Hippocampal formation (tissue), 2 donors: ENCODE data around the gene MAP7D1.
"Not testable (repeated sequence)": the region's sequence is repeated elsewhere in the genome, so short reads cannot be mapped to it uniquely, and the experiment has no call there.

ENCODE experiments used
- DNase-seq, 2 donors: peaks; one replicate each; lab custom pipeline; 2025; lab: John Stamatoyannopoulos, UW

Gene MAP7D1

GRCh38 chr1:36203554-36204346 lies 47.8 kb downstream of the MAP7D1 start:
- DNase-seq, result peak; percentile 59 to 71

GRCh38 chr1:36204347-36204909 lies 48.5 kb downstream of the MAP7D1 start:
- DNase-seq, result no peak

- no peak for DNase-seq
Measured at GRCh38 chr1:36206323-36206858, 50.4 kb downstream of the MAP7D1 start.

- DNase-seq, result peak in 1 of 2 donors; percentile 19
Measured at GRCh38 chr1:36207339-36207738, 51.4 kb downstream of the MAP7D1 start.

DNA sequence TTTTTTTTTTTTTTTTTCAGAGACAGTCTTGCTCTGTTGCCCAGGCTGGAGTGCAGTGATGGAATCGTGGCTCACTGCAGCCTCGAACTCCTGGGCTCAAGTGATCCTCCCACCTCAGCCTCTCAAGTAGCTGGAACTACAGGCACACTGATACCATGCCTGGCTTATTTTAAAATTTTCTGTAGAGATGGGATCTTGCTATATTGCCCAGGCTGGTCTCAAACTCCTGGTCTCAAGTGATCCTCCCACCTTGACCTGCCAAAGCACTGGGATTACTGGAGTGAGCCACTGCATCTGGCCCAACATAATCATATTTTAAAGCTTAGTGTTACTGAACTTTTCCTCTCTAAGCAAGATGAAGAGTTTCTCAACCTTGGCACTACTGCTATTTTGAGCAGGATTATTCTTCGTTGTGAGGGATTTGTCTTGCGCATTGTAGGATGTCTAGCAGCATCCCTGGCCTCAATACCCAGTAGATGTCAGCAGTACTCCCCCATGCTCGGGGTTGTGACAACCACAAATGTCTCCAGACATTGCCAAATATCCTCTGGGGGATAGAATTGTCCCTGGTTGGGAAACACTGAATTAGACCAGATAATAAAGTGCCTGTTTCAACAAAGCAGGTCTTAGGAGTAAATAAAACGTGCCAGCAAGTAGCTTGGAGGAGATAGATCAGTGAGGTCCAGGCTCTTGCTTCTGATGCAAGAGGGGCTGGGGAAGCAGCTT lies 53.2 kb downstream of the MAP7D1 start:
- DNase-seq, result no peak

GRCh38 chr1:36211307-36211706 lies 55.3 kb downstream of the MAP7D1 start:
- no peak for DNase-seq

- DNase-seq, result no peak
Measured at GRCh38 chr1:36211841-36212240, 55.9 kb downstream of the MAP7D1 start.

GRCh38 chr1:36212782-36213181 lies 56.8 kb downstream of the MAP7D1 start:
- no peak for DNase-seq

- DNase-seq, result peak; percentile 32 to 50
Measured at GRCh38 chr1:36217670-36218069, 61.7 kb downstream of the MAP7D1 start.

GRCh38 chr1:36221901-36222300 lies 65.9 kb downstream of the MAP7D1 start:
- DNase-seq, result not testable (repeated sequence)

- no peak for DNase-seq
Measured at GRCh38 chr1:36222481-36223380, 66.8 kb downstream of the MAP7D1 start.

DNA sequence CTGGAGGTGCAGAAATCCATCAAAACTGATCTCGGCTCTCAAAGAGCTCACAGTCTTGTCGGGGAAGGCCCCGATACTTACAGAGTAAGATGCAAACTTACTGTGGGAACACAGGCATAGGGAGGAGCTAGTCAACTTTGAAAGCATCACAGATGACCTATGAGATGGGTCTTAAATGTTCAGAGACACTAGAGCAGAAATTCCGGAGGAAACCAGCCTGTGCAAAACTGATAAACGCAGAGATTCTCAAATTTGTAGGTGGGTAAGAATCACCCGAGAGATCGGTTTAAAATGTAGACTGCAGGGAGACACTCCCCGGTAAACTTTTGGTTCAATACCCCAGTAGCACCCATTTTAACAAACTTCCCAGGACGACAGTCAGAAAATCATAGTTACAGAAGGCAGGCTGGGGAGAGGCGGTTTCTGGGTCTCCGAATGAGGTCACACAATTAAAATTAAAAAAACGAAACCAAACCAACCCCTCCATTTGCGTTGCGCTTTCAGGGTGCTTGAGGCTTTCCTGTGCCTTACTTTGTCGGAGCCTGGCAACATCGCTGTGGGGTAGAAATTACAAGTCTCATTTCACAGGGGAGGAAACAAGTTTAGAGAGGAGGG lies 67.5 kb downstream of the MAP7D1 start:
- DNase-seq, result no peak

GRCh38 chr1:36223996-36224536 lies 68.1 kb downstream of the MAP7D1 start, which contains the start of gene THRAP3:
Gene THRAP3, plus strand, starts transcription at chr1:36224443. Its CDS starts 58,121 bp downstream, at chr1:36282564.
- peak; percentile 99 for DNase-seq

- no peak for DNase-seq
Measured at GRCh38 chr1:36224537-36225282, 68.8 kb downstream of the MAP7D1 start.

DNA sequence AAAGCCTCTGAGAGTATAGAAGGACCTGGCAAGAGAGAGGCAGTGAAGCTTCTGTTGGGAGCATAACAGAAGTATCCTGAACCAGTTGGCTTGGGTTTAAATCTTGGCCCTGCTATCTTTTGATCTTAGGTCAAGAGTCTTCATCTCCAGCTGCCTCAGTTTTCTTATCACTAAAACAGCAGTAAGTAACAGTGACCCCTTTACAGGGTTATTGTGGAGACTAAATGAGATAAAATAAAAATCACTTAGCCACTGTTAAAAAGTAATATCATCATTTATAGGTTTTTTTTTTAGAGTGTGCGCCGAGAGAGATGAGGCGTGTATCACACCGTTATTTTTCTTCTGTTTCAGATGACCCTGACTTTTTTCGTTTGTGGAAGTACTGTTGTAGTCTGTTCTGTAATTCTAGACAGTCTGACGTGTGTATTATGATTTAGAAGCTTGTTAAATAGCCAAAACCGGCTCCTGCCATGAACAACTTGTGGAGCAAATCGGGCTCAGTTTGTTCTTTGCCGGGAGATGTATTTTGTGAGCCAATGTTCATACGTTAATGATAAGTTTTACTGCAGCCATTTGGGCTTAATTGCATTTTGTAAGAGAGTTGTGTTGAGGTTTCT lies 69.4 kb downstream of the MAP7D1 start:
- DNase-seq, result no peak

DNA sequence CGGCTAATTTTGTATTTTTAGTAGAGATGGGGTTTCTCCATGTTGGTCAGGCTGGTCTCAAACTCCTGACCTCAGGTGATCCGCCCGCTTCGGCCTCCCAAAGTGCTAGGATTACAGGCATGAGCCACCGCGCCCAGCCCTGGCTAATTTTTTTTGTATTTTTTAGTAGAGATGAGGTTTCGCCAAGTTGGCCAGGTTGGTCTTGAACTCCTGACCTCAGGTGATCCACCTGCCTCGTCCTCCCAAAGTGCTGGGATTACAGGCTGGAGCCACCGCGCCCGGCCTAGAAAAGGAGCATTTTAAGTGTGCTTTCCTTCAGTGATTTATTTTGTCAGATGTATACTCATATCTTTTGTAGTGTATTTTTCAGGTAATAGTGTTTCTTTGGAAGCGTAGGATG lies 74.3 kb downstream of the MAP7D1 start:
- DNase-seq, result not testable (repeated sequence)
